HG03066 (cell line): Measurements from ENCODE around the gene FXYD1.

Source experiments
- ATAC-seq: cut with Tn5 transposase; IDR thresholded peaks from one replicate; pipeline ENCODE4 v1.9.1; 2021; ENCODE audit warnings: low read depth; ENCODE audit not compliant: unreplicated experiment

Gene FXYD1

DNA sequence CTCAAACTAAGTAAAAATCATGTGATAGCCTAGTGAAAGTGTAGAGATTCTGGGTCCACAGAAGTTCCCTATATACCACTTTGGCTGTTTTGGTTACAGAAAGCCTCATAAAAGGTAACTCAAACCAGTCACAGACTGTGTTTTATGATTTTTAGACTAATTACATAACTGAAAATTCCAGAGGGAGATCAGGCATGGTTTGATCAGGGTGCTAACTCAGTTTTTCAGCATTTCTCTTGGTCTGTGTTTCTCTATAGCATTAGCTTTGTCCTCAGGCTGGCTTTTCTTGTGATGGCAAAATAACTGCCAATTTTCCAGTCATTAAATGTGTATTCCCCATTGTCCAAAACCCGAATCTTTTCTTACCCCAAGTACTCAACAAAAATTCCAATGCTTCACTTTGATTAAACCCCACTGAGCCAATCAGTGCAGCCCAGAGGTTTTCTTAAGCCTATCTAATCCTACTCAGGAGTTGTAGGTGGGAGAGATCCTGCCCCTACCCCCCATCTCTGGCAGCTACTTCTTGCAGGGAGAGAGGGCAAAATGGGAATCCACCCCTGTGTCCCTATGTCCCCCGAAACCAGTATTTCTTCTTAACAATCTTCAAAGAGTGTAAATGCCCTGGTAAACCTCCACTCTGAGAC, 31.6 kb upstream of the FXYD1 start:
- ATAC-seq = no peak

DNA sequence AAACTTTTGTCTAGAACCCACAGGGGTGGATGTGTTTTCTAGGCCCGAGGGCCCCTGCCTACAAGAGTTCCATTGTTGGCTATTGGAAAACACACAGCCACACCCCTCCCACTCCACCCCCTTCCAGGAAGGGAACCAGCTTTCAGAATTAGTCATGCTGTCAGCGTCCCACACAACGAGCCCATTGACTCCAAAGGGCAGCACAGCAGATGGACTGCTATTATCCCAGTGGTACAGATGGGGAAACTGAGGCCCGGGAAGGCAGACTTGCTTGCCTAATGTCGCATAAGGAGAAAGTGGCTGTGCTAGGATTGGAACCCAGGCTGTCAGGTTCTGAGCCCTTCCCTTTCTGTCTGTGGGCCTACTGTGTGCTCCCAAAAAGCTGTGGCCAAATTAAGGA, 31.1 kb upstream of the FXYD1 start:
- ATAC-seq = no peak

DNA sequence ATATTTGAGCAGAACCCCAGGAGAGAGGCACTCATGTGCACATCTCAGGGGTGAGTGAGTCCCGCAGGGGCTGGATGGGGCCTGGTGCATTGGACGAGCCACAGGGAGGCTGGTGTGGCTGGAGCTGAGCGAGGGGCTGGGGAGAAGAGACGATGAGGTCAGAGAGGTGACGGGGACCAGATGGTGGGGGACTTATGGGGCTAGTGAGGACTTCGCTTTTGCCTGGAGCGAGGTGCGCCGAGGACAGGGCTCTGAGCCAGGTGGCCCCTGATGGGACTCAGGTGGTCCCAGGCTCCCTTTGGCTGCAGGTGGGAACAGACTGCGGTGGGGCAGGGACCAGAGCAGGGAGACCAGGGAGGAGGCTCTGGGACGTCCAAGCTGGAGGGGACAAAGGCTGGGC, 29.9 kb upstream of the FXYD1 start:
- no peak for ATAC-seq

GRCh38 chr19:35109395-35110112, 29.1 kb upstream of the FXYD1 start:
- ATAC-seq = no peak

GRCh38 chr19:35110974-35111373, 27.6 kb upstream of the FXYD1 start:
- ATAC-seq = no peak

DNA sequence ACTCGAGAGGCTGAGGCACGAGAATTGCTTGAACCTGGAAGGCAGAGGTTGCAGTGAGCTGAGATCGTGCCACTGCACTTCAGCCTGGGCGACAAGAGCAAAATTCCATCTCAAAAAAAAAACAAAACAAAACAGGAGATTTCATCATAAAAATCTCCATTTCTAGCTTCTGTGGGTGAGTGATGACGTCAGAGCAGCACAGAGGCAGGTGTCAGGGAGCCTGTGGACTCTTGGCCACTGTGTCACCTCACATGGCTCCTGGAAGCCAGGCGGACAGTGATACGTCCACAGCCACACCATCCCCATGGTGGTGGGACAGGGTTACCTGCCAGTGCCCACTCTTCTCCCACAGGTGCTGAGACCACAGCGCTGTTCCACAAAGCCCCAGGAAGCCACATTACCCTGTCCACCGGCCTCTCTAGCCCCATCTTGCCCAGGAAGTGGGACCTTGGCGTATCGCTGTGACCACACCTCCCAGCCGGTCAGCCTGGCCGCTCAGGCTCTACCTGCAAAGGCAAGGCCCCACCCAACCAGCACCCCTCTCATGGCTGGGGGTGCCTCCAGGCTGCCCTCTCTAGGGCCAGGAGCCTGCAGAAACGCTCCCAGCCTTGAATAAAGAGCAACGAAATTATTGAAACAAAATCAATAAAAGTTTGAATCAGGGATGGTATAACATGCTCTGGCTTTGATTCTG, 25.5 kb upstream of the FXYD1 start:
- no peak for ATAC-seq

DNA sequence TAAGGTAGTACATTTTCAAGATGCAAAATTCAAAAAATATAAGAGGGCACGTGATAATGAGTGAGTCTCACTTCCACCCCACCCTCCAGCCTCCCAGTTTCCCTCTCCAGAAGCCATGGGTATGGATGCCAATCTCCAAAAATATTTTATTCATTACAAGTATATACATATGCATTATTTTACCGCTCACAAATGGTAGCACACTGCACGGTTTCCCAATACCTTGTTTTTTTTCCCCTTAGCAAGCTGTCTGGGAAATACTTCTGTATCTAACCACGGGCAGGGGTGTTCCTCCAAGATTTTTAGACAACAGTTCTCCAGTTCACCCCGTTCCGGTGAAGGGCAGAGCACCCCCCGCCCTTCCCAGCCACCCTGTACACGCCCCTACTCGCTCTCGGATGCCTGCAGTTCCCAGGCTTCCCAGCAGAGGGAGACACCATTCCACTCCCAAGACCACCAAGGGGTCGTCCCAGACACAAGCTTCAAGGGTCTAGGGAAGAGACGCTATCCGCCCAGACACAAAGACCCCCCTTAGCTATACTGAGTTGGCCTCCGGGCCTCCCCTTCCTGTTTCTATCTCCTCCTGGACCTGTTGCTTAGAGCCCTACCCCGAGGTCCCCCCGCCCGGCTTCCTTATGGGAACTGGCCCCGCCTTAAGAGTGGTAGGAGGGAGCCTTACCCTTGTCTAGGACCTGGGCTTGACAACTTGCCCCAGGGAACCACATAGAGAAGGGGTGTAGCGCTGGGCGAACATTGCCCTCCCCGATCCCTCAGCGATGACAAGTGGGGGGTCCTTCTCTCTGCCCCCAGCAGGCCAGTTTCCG, 24.1 kb upstream of the FXYD1 start:
- no peak for ATAC-seq

DNA sequence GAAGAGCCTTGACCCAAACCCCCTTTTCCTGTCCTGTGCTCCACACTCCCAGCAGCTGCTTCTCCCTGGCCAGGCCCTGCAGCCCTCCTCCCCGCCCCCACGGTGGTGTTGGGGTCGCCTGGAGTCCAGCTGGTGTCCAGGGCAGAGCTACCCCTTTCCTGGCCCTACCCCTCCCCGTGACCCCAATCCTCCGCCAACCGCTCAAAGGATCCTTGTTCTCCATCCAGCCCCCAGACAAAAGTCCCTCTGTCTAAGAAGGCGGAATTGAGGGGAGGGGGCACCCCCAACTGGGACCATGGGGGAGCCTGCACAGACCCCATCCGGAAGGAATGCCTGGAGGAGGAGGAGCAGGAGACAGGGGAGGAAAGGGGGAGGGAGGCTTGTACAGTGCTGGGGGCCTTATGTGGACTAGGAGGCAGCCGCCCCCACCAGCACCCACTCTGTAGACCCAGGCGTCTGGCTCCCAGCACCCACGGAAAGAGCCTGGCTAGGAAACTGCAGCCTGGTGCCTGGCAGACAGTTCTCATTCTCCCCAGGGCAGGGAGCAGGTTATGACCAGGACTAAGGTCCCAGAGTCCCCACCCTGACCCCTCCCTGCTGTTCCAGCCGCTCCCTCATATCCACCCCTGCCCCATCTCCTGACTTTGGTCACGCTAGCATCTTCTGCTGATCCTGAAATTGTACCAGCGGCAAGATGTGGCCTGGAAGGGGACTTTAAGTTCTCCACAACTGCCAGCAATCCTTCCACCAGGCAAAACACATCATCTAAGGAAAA, 23.3 kb upstream of the FXYD1 start, which contains the start of gene FXYD3:
Gene FXYD3 (plus strand): TSS at position 647 of the 775 bp plus-strand sequence. CDS start 3,554 bp downstream, outside the sequence.
- no peak for ATAC-seq

DNA sequence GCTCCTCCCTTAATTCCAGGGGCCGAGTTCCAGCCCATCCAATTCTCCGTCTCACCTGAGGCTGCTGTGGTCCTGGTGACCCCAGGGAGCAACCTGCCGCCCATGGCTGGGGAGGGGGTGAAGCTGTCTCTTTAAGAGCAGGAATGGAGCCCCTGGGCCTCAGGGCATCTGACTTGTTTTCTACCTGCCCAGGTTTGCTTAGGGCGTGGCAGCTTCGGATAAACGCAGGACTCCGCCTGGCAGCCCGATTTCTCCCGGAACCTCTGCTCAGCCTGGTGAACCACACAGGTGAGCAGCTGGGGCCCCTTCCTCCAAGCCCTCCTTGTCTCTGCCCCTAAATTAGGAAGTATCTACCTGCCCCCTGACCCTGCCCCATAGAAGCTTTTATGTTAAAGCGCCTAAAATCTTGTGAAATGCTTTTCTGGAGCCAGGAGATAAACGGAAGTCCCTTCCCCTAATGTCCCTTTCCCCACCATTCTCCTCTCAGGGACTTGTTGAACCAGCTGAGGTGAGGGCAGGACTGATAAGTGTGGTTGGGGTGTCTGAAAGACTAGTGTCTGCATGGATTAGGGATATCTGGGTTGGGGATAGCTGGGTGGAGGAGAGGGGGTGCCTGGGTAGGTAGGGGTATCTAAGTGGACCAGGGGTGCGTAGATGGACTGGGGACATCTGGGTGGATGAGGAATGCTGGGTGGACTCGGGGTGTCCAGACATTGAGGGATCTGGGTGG, 22.4 kb upstream of the FXYD1 start:
- no peak for ATAC-seq

DNA sequence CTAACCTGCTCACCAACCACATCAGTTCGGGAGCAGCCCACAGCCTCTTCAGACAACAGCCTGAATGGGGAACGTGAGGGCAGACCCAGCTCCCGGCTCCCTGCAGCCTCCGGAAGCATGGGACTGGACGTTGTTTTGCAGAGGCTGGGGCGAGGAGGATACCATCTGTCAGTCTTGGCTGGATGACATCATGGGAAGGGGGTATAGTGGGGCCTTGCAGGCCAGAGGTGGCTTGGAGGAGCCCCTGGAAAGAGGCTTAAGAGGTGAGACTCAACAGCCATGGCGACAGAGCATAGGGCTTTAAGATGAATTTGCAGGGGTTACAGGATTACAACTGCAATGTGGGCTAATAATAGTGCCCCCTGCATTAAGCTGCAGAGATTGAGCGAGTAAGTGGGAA, 21.5 kb upstream of the FXYD1 start:
- ATAC-seq = no peak

DNA sequence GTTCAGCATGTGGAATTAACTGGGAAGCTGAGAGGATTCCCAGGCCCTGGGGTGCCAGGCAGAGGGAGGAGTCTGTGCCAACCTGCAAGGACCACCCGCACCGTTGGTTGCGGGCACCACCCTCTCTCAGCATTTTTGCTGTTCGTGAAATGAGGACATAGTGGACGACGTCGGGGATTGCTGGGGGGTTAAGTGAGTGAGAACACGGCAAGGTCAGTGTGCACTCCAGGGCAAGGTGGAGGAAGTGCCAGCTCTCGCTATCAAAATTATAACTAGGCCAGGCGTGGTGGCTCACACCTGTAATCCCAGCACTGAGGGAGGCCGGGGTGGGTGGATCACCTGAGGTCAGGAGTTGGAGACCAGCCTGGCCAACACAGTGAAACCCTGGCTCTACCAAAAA, 20.8 kb upstream of the FXYD1 start:
- no peak for ATAC-seq

- no peak for ATAC-seq
These were observed 20.2 kb upstream of the FXYD1 start for GRCh38 chr19:35118268-35119020.

- no peak for ATAC-seq
These were observed 19.5 kb upstream of the FXYD1 start for GRCh38 chr19:35119091-35119490.

- no peak for ATAC-seq
These were observed 19.0 kb upstream of the FXYD1 start for GRCh38 chr19:35119578-35120155.

GRCh38 chr19:35120492-35120891, 18.1 kb upstream of the FXYD1 start:
- ATAC-seq = no peak

DNA sequence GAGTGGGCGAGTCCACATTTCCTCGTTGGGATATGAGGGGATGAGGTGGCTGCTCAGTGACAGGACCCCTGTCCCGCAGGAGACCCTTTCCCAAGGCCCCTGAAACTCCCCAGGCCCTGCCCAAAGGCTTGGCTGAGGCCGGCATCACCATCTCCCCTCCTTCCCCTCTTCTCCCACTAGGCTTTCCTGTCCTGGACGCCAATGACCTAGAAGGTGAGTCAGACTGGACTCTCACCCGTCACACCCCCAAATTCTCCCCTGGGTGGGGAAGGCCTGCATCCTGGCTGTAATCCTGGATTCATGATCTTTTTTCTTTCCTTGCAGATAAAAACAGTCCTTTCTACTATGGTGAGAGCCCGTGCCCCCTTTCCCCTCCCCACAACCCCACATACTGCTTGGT, 17.7 kb upstream of the FXYD1 start:
- no peak for ATAC-seq

DNA sequence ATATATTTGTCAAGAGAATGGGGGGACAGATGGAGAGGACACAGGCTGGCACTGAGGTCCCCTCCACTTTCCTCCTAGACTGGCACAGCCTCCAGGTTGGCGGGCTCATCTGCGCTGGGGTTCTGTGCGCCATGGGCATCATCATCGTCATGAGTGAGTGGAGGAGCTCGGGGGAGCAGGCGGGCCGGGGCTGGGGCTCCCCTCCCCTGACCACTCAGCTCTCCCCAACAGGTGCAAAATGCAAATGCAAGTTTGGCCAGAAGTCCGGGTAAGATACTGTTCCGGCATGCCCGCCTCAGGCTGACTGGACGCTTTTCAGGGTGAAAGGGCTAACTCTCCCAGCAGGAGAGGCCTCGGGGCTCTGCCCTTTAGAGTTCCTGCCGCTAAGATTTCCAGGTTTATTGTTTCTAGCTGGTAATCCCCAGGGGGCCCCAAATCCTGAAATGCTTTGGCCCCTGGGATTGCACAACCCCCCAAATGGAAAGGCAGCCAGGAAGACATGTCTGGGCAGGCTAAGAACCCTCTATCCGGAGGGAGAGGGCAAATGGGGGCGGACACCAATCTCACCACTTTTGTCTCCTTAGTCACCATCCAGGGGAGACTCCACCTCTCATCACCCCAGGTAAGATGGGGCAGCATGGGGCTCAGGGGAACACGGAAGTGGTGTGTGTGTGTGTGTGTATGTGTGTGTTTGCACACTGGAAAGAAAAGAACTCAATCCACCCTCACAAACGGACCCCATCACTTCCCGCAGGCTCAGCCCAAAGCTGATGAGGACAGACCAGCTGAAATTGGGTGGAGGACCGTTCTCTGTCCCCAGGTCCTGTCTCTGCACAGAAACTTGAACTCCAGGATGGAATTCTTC, 15.7 kb upstream of the FXYD1 start:
- no peak for ATAC-seq
